Stomach smooth muscle (tissue), 2 donors: ENCODE measurements around the gene PPP3CA.

Experiments used
- H3K27ac ChIP-seq: one replicate; pipeline ENCODE4 v1.7.0; 2013; ENCODE audit warnings: mild to moderate bottlenecking, low read length, inconsistent platforms
- H3K27me3 ChIP-seq, 2 donors: one replicate each; pipeline ENCODE4 v1.7.0; 2013; ENCODE audit warnings: low read length in 2 of 2; ENCODE audit not compliant: insufficient read depth in 2 of 2, control insufficient read depth in 1 of 2
- H3K36me3 ChIP-seq, 2 donors: one replicate each; pipeline ENCODE4 v1.7.0; 2013; ENCODE audit warnings: low read length in 2 of 2; ENCODE audit not compliant: control insufficient read depth in 2 of 2, insufficient read depth in 2 of 2
- H3K4me1 ChIP-seq: one replicate; pipeline ENCODE4 v1.7.0; 2013; ENCODE audit warnings: low read length; ENCODE audit not compliant: control insufficient read depth, insufficient read depth
- H3K4me3 ChIP-seq, 2 donors: one replicate each; pipeline ENCODE4 v1.7.0; 2013; ENCODE audit warnings: low read length in 2 of 2
- H3K9ac ChIP-seq, 2 donors: one replicate each; pipeline ENCODE4 v1.7.0; 2013; ENCODE audit warnings: low read length in 2 of 2, mild to moderate bottlenecking in 1 of 2
- H3K9me3 ChIP-seq, 2 donors: one replicate each; pipeline ENCODE4 v1.7.0; 2013; ENCODE audit warnings: low read length in 2 of 2; ENCODE audit not compliant: control insufficient read depth in 2 of 2
- donor health status: healthy.
- donor health status: Pancreatic carcinoma.

Gene PPP3CA

GRCh38 chr4:100983426-100983825, 363.9 kb downstream of the PPP3CA start:
- no peak overlapping the region for H3K4me3 ChIP-seq
- no peaks in the 10 kb centered on the region for H3K36me3 ChIP-seq
- H3K4me1 ChIP-seq: no peaks in the 10 kb centered on the region
- no peak overlapping the region for H3K27ac ChIP-seq
- no peak overlapping the region for H3K9ac ChIP-seq
- H3K27me3 ChIP-seq: no peaks in the 10 kb centered on the region
- H3K9me3 ChIP-seq: no peaks in the 10 kb centered on the region

GRCh38 chr4:100982345-100982744, 365.0 kb downstream of the PPP3CA start:
- no peak overlapping the region for H3K27ac ChIP-seq
- peaks cover 5% of the 10 kb centered on the region for H3K4me1 ChIP-seq
- no peak overlapping the region for H3K9ac ChIP-seq
- no peaks in the 10 kb centered on the region for H3K9me3 ChIP-seq
- no peak overlapping the region for H3K4me3 ChIP-seq
- no peaks in the 10 kb centered on the region for H3K27me3 ChIP-seq
- H3K36me3 ChIP-seq: no peaks in the 10 kb centered on the region

- H3K9me3 ChIP-seq: no peaks in the 10 kb centered on the region
- no peaks in the 10 kb centered on the region for H3K36me3 ChIP-seq
- H3K27ac ChIP-seq: no peak overlapping the region
- no peak overlapping the region for H3K9ac ChIP-seq
- no peak overlapping the region for H3K4me3 ChIP-seq
- no peaks in the 10 kb centered on the region for H3K27me3 ChIP-seq
- H3K4me1 ChIP-seq: peaks cover 5% of the 10 kb centered on the region
Measured at GRCh38 chr4:100981447-100982204, 365.7 kb downstream of the PPP3CA start.

- Histone ChIP-seq H3K27ac (no peak overlapping the region), H3K9me3 (no peaks in the 10 kb centered on the region), H3K27me3 (no peaks in the 10 kb centered on the region), H3K9ac (no peak overlapping the region), H3K4me1 (peaks cover 5% of the 10 kb centered on the region), H3K36me3 (no peaks in the 10 kb centered on the region), H3K4me3 (no peak overlapping the region)
Measured at GRCh38 chr4:100979736-100980135, 367.6 kb downstream of the PPP3CA start.

- Histone ChIP-seq H3K9ac (no peak overlapping the region), H3K36me3 (no peaks in the 10 kb centered on the region), H3K4me1 (peaks cover 5% of the 10 kb centered on the region), H3K27ac (no peak overlapping the region), H3K4me3 (no peak overlapping the region), H3K9me3 (no peaks in the 10 kb centered on the region), H3K27me3 (no peaks in the 10 kb centered on the region)
Measured at GRCh38 chr4:100977746-100978397, 369.5 kb downstream of the PPP3CA start.

- Histone ChIP-seq H3K27me3 (no peaks in the 10 kb centered on the region), H3K36me3 (no peaks in the 10 kb centered on the region), H3K9ac (no peak overlapping the region), H3K4me1 (peaks cover 5% of the 10 kb centered on the region), H3K4me3 (no peak overlapping the region), H3K9me3 (no peaks in the 10 kb centered on the region), H3K27ac (no peak overlapping the region)
Measured at GRCh38 chr4:100977274-100977673, 370.1 kb downstream of the PPP3CA start.
